ENCODE measurements around the gene C16orf87. TPM values are rescaled to one million over a fixed set of nuclear protein-coding genes. Genes with fewer than 3 reads are reported as not detected.

Gene C16orf87
- total RNA-seq, 2 donors from 2014 or later, result 3.1 to 11.5 TPM

GRCh38 chr16:46857368-46857945 is 26.5 kb upstream of the C16orf87 start:
- WGBS, 2 donors, result 38 to 40% methylated on average over 6 of the region's 6 CpGs

GRCh38 chr16:46855389-46855788 is 24.4 kb upstream of the C16orf87 start:
- TF ChIP-seq POLR2A (IDR thresholded peaks at IDR 0.05) (no peak), CTCF (IDR thresholded peaks at IDR 0.05) (no peak)
- Histone ChIP-seq H3K4me1 (peaks cover 24% of the 10 kb centered on the region), H3K4me3 (no peak overlapping the region), H3K27me3 (no peaks in the 10 kb centered on the region), H3K27ac (peak overlapping the region in 2 of 4 donors; percentile 6 to 15), H3K9me3 (no peaks in the 10 kb centered on the region), H3K36me3 (replicated peaks in 1 of 2; ENCODE audit: insufficient read depth in 1 of 2, low read depth in 2 of 2) (no peaks in the 10 kb centered on the region)
- WGBS, 2 donors, result 22 to 29% methylated on average over 4 of the region's 4 CpGs
- DNase-seq (no peak), ATAC-seq (no peak)
- intact Hi-C loops (cut with DNase I), result loop anchor here (5.0 kb wide), 1 partner anchor 52 kb away; no protein-coding TSS in a partner anchor

More at GRCh38 chr16:46857368-46857945, 26.5 kb upstream of the C16orf87 start:
- Histone ChIP-seq H3K4me1 (peaks cover 24% of the 10 kb centered on the region), H3K4me3 (no peak overlapping the region), H3K27me3 (no peaks in the 10 kb centered on the region), H3K36me3 (replicated peaks in 1 of 2; ENCODE audit: insufficient read depth in 1 of 2, low read depth in 2 of 2) (no peaks in the 10 kb centered on the region), H3K27ac (no peak overlapping the region), H3K9me3 (no peaks in the 10 kb centered on the region)
- DNase-seq, result peak; percentile 43 to 67 (median 50)
- peak in 6 of 7 experiments; percentile 16 to 68 (median 62) for TF ChIP-seq CTCF (IDR thresholded peaks at IDR 0.05)
- TF ChIP-seq POLR2A (IDR thresholded peaks at IDR 0.05), result no peak
- peak; percentile 80 for ATAC-seq
- intact Hi-C loops (cut with DNase I), result loop anchor here (5.0 kb wide), 1 partner anchor 50 kb away; no protein-coding TSS in a partner anchor

GRCh38 chr16:46854846-46855245 is 23.9 kb upstream of the C16orf87 start:
- WGBS, 2 donors, result 77 to 92% methylated on average over 2 of the region's 2 CpGs
- Histone ChIP-seq H3K36me3 (replicated peaks in 1 of 2; ENCODE audit: insufficient read depth in 1 of 2, low read depth in 2 of 2) (no peaks in the 10 kb centered on the region), H3K4me3 (no peak overlapping the region), H3K4me1 (peaks cover 24% of the 10 kb centered on the region), H3K9me3 (no peaks in the 10 kb centered on the region), H3K27me3 (no peaks in the 10 kb centered on the region), H3K27ac (no peak overlapping the region)
- intact Hi-C loops (cut with DNase I), result loop anchor here (5.0 kb wide), 1 partner anchor 52 kb away; no protein-coding TSS in a partner anchor
- DNase-seq (no peak), ATAC-seq (no peak)
- TF ChIP-seq CTCF (IDR thresholded peaks at IDR 0.05) (no peak), POLR2A (IDR thresholded peaks at IDR 0.05) (no peak)

GRCh38 chr16:46853713-46854443 is 22.9 kb upstream of the C16orf87 start:
- intact Hi-C loops (cut with DNase I), result no loop called here
- TF ChIP-seq POLR2A (IDR thresholded peaks at IDR 0.05) (no peak), CTCF (IDR thresholded peaks at IDR 0.05) (peak; percentile 69 to 91 (median 88))

More at GRCh38 chr16:46853713-46854443, 22.9 kb upstream of the C16orf87 start:
- Histone ChIP-seq H3K4me1 (peaks cover 24% of the 10 kb centered on the region), H3K4me3 (no peak overlapping the region), H3K9me3 (no peaks in the 10 kb centered on the region), H3K27ac (peak overlapping the region in 1 of 4 donors; percentile 4), H3K27me3 (no peaks in the 10 kb centered on the region), H3K36me3 (replicated peaks in 1 of 2; ENCODE audit: insufficient read depth in 1 of 2, low read depth in 2 of 2) (no peaks in the 10 kb centered on the region)
- ATAC-seq (peak; percentile 83), DNase-seq (peak; percentile 85 to 89 (median 87))
- 20 to 25% methylated on average over 4 to 5 of the region's 5 CpGs for WGBS, 2 donors

Measured in body of pancreas (tissue), 4 donors.